GM18502 (cell line): ENCODE measurements around the gene TBL1XR1.
"Not testable (repeated sequence)": the region's sequence is repeated elsewhere in the genome, so short reads cannot be mapped to it uniquely, and the experiment has no call there.

Experiments
- ATAC-seq: cut with Tn5 transposase; IDR thresholded peaks from one replicate; pipeline ENCODE4 v1.9.1; 2021; ENCODE audit warnings: mild to moderate bottlenecking; ENCODE audit not compliant: unreplicated experiment, poor library complexity

TBL1XR1 gene

DNA sequence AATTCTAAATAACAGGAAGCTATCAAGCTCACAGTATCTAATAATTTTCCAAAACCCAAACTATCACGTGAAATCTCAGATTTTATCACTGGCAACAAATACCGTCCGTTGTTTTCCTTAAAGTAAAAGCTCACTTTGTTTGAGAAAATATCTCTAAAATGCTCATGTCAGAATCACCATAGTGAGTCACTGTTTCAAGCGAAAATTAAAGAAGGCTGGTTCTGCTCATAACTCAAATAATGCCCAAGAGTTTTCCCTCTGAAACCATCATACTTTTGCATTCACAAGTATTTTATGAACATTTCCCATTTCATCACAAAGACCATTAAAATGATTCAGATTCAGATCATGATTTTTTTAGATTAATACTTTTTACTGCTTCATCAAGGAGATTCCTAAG lies 50.6 kb downstream of the TBL1XR1 start:
- no peak for ATAC-seq

DNA sequence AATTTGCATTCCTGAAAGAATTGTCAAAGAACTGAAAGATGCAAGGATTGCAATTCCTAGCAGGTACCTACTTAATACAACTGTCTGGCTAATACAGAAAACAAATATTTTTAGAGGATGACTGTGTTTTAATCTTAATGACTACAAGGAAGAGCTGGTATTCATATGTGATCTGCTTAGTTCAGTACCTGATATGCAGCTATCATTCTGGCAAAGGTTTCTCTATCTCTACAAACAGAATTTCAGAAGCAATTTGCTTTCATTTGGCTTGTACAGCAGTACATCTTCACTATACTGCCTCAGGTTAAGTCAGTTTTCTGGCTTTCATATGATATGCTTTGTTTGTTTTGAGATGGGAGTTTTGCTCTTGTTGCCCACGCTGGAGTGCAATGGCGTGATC lies 51.3 kb downstream of the TBL1XR1 start:
- no peak for ATAC-seq

DNA sequence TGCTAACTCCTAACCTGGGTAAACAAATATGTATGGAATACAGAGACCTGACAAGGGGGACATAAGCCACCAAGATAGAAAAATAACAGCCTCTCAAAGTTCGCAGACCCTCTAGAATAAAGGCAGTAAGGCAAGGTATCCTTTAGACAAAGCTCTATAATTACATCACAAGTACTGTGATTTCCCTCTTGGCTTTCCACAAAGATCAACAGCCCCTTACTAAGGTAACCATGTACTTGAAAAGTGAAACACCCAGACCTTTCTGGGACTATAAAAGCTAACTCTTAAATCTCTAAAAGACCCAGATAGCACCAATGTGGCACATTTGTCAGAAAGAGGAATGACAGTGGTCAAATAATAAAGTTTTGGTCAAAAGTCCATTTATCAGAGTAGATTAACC lies 51.9 kb downstream of the TBL1XR1 start:
- peak; percentile 38 for ATAC-seq

DNA sequence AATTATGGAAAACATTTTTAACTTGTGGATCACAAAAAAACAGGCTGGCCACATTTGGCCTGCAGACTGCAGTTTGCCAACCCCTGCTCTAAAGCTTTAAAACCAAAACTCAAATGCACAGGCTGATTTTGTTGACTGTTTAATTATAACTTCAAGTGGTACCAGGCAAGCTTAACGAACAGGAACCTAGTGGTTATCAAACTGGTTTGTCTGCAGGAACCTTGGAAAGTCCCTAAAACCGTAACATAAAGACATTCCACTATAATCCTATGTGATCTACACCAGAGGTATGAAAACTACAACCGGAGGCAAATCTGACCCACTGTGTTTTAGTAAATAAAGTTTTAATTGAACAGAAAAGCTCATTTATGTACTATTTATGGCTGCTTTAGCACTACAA lies 52.4 kb downstream of the TBL1XR1 start:
- ATAC-seq = peak; percentile 78

DNA sequence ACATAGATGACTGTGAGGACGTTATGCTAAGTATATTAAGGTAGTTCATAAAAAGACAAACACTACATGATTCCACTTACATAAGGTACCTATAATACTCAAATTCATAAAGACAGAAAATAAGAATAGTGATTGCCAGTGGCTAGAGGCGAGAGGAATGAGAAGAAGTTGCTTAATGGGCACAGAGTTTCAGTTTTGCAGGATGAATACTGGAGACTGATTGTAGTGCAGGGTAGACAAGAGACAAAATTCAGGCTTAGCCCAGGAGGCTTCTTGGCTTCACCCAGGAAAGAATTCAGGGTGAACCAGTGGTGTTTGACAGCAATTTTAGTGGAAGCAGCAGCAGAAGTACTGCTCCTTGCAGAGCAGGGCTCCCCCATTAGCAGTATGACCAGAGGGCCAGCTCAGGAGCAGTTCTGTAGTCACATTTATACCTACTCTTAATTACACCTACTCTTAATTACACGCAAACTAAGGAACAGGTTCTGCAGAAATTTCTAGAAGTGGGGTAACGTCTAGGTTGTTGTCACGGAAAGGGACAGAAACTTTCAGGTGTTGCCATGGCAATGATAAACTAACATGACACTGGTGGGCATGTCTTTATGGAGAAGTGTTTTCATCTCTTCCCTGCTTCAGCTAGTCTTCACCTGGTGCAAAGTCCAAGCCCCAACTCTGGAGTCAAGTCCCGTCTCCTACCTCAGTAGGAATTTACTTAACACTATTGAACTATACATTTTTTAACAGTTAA lies 55.2 kb downstream of the TBL1XR1 start:
- ATAC-seq = no peak

DNA sequence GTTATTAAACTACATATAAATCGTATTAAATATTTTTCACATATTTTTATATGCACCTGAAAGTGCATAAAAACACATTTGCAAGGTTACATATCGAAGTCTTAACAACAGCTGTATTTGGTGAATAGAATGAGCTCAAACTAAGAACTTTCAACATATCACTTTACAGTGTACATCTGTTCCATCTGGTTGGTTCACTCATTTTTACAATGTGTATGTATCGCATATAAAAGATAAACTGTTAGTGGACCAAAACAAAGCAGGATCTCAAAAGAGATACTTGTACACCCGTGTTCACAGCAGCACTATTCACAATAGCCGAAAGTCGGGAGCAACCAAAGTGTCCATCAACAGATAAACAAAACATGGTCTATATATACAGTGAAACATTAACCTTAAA lies 55.8 kb downstream of the TBL1XR1 start:
- no peak for ATAC-seq

DNA sequence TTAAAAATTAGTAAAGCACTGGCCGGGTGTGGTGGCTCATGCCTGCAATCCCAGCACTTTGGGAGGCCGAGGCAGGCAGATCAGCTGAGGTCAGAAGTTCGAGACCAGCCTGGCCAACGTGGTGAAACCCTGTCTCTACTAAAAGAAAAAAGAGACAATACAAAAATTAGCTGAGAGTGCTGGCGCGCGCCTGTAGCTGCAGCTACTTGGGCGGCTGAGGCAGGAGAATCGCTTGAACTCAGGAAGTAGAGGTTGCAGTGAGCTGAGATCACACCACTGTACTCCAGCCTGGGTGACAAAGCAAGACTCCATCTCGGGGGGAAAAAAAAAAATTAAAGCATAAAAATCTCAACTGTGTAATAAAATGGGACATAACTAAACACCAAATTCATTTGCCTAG lies 58.1 kb downstream of the TBL1XR1 start:
- ATAC-seq = not testable (repeated sequence)

DNA sequence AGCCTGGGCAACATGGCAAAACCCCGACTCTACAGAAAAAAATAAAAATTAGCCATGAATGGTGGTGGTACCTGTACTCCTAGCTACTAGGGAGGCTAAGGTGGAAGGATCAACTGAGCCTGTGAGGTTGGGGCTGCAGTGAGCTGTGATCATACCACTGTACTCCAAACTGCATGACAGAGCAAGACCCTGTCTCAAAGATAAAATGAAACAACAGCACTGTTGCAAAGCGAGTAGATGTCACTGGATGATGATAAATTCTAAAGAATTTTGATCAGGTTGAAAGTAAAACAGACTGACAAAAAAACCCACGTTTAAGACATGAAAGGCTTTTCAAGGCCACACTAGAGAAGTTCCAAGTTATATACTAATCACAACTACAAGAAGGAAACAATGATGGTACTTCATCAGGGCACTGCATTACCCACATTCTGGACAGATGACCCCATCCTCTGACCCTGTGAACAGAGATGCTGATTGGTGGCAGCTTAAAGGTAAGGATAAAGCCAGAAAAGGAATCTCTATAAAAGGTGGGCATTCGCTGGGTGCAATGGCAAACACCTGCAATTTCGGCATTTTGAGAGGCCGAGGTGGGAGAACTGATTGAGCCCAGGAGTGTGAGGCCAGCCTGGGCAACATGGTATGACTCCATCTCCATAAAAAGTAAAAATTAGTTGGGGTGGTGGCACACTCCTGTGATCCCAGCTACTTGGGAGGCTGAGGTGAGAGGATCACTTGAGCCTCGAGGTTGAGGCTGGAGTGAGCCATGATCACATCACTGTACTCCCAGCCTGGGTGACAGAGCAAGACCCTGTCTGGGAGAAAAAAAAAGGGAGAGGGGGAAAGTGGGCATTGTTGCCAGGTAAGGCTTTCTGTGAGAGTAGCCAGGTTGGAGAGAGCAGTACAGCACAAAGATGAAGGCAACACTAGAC lies 59.2 kb downstream of the TBL1XR1 start:
- no peak for ATAC-seq

DNA sequence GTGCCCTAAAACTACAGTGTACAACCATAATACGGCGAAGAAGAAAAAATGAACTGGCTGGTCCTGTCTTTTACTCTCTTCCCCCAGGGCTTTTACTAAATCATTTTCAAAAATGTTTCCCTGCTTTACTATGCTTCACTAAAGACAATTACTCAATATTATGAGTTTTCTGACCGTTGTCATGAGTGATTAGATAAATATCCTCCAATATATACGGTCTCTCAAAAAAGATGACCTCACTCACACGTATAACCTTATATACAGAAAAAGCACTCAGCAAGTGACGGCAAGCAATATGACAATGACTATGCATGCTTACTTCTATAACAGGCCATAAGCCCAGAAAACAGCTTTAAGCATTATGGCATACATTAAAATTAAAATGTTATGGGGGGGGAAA lies 60.5 kb downstream of the TBL1XR1 start:
- ATAC-seq = no peak

DNA sequence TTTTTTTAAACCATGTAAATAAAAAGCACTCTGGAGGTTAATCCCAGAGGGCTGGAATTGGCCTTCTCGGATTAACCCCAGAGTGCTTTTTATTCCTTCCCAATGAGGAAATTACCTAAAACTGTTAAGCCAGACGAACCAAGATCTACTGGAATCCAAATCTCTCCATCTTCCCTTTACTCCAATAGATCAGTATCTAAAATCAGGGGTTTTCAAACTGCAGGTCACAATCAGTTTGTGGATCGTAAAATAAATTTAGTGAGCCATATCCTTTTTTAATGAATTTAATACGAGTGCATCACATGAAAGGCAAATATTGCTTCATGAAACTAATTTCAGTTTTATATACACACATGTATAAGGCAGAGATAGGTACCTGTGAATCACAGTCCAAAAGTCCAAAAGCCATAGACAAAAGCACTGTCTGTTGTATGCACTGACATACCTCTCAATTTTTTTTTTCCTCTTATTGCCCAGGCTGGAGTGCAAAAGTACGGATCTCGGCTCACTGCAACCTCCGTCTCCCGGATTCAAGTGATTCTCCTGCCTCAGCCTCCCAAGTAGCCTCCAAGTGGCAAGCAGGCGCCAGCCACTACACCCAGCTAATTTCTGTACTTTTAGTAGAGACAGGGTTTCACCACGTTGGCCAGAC lies 61.3 kb downstream of the TBL1XR1 start:
- ATAC-seq = no peak

DNA sequence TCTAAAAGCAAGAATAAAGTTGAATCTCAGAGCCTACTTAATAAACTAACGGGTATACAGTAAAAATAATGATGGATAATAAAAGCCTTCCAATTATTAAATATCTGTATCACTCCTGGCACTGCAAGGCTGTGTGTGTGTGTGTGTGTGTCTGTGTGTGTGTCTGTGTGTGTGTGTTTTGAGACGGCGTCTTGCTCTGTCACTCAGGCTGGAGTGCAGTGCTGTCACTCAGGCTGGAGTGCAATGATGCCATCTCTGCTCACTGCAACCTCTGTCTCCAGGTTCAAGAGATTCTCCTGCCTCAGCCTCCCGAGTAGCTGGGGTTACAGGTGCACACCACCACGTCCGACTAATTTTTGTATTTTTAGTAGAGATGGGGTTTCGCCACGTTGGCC lies 62.5 kb downstream of the TBL1XR1 start:
- ATAC-seq = no peak

DNA sequence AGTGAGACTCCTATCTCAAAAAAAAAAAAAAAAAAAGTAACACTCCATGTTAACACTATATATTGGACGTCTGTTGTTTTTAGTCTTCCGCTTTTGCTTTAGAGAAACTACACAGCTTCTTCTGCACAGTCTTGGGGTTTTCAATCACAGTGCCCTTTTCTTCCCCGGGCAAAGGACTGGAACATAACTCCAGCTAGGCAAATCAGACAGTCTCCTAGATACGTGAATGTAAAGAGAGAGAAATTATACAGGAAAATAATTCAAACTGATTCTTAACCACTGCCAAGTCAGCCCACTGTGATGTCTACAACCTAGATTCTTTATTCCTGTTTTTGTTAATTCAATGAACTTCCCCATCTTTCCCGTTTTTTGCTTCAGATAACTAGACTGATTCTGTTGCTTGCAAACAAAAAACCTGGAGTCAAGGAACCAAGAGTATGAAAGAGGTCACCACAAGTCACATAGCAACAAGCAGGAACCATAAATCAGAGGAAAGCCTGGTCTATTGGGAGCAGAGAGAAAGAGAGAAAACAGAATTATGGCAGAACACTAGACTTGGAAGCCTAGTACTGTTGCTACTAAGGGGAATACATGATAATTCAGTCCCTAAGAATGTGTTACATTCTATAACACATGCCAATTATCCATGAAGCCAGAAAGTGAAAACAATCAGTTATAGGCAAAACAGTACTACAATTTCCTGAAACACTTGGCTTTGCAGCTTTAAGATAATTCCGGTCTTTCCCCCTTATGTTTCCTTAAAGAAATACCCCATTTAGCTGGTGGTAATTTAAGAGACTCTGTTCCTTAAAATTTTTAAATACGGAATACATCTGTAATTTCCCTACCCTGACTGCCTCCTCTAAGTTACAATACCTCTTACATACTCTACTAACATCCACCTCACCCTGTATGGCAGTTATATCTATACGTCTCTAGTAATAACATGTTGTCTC lies 63.1 kb downstream of the TBL1XR1 start:
- ATAC-seq = no peak

DNA sequence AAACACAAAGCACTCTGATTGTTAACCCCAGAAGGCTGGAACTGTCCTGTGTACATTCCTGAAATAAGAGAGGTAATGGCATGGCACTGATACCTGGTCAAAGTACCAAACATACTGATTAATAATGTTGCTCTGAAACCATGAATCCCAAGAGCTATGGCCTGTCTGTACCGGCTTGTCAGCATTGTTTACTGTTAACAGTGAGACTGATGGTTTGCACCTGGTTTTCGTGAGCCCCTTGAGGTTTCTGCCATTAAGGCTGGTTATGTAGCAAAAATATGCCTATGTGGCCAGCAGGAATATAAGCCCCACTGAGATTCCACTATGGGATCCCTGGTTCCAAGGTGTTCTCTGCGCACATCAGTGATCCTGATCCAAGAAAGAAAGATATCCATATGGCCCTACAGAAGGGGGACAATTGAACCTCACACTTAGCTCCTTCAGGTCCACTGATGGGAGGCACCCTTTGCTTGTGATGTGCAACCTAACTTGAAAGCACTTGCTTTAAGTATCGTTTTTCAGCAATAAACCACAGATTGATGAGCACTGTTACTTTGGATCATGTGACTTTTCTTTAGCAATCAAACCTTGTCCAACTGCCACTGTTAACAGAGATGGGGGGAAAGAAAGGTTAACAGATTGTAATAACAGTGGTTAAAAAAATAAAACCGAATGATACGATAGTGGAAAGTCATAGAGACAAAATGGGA lies 65.2 kb downstream of the TBL1XR1 start:
- ATAC-seq = peak; percentile 58

DNA sequence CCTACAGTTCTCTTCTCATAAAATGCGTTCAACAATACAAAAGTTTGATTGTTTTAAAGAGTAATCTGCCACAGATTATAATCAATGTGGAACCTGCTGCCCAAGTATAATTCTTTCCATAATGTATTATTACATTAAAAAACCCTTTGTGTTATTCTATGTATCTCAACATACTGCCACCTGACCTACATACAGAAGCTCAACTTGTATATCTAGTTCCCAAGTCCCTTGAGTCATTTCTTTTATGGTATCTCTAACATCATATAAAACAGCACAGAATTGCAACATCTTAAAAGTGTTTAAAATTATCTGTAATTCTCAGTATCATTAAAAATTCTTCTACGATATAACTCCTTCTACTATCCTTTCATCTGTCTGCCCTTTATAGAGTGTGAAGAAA lies 70.3 kb downstream of the TBL1XR1 start:
- no peak for ATAC-seq

DNA sequence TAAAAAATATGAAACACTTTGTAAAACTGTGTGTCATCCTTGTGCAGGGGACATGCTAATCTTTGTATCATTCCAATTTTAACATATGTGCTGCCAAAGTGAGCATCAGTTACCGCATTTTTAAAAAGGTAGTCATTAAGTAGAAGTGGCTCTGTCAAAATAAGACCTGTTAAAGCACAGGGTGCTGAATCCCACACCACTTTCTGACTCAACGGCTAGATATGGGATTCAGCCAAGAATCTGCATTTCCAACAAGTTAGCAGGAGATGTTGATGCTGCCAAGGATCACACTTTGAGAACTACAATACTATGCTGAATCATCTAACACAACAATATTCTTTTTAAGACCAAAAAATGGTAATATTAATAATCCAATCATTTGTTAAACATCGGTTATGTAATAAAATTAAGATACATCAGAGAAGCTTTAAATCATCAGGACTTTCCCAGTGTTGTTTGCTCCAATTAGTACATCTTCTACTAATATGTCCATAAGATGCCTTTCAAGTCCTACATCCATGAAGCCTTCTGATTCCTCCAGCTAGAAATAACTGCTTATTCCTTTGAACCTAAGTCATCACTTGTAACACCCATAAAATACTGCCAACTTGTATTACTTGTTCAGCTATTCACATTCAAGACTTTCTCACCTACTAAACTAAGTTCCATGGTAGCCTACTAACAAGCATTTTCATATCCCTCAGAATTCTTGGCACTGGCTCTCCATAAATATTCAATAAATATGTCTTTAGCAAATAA lies 71.1 kb downstream of the TBL1XR1 start:
- no peak for ATAC-seq

DNA sequence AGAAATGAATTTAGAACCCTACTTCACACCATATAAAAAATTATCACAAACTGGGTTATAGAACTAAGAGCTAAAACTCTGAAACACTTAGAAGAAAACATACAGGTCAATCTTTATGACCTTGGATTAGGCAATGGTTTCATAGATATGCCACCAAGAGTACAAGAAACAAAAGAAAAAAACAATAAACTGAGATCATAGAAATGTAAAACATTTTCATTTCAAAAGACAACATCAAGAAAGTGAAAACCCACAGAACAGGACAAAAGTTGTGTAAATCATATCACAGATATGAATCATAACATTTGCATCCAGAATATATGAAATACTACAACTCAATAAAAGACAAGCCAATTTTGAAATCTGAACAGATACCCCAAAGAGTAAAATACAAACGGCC lies 72.4 kb downstream of the TBL1XR1 start:
- no peak for ATAC-seq

DNA sequence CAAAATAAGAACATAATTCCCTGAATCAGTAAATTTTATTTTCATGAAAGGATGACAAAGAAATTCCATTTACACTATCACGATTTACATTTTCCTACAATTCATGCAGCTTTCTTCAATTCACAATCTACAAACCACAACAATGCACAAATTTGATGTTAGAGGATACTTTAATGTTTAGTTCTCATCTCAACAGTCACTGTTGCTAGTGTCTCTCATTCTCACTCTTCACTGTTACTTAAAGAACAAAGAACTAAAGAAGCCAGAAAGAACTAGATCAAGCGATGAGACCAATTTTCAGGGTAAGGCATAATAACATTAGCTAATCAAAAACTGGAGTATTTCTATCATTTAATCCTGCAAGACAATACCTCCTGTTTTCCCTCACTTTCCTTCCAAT lies 73.5 kb downstream of the TBL1XR1 start:
- no peak for ATAC-seq

DNA sequence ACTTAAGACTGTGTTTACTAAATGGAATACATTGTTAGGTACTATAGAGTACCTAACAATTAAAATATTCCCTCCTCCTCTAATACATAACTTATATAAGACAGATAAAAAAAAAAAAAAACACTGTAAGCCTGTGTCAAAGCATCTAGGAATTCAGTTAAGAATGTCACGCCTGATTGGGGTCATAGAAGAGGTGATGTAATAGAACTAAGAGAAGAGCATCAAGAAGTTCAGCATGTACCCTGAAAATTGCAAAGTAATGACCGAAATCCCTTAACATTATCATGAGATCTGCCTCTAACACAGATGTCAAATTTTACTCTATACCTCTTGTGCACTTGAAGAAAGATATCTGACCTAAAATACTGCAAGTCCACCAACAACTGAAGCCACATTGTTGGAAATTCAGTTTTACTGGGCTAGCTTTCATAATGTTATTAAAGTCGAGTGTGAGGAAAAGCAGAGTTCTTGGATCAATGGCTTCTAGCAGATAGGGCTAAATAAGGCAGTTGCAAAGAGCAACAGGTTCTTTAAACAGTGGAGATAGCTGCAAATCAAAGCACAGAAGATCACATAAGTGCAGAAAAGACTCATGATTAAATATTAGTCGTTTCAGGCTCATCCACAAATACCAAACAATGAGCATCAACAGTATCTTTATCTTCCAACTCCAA lies 75.0 kb downstream of the TBL1XR1 start:
- no peak for ATAC-seq
